ENCODE measurements around the gene MINAR1.
"Not testable (repeated sequence)": the region's sequence is repeated elsewhere in the genome, so short reads cannot be mapped to it uniquely, and the experiment has no call there.

Gene MINAR1

DNA sequence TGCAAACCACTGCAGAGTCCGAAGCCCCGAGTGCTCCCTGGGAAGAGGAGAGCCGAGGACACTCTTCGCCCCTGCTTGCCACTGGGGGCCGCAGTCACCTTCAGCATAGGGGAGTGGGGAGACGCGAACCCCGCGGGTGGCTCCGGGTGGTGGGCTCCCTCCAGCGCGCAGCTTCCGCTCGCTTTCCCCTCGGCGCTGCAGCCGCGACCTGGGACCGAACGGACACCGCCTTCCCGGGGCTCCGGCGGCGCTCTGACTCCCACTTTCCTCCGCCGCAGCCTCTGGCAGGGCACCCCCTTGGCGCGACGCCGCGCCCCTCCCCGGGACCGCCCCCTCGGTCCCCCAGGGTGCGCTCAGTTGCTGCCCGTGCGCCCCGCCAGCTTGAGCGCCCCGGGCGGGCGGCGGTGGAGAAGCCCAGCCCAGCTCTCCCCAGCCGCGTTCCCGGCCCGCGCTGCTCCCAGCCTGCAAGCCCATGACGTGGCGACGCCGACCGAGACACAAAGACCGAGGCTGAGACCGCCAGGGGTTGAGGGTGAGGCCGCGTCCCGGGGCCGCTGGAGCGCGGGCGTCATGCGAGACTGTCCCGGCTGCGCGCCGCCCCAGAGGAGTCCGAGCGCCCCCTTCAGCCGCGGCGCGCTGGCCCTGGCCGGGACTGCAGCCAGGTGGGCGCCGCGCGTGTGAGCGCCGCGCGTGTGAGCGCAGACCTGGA is at the start of gene MINAR1:
TSS of gene MINAR1 (plus strand) at position 701 of the 709 bp plus-strand sequence. CDS start 23,812 bp downstream, outside the sequence.
- DNase-seq (ENCODE audit: low read depth in 2 of 2): peak in 1 of 2 donors; percentile 8

- DNase-seq (ENCODE audit: low read depth in 2 of 2): no peak
Measured at GRCh38 chr15:79394231-79394630, 37.9 kb upstream of the MINAR1 start.

DNA sequence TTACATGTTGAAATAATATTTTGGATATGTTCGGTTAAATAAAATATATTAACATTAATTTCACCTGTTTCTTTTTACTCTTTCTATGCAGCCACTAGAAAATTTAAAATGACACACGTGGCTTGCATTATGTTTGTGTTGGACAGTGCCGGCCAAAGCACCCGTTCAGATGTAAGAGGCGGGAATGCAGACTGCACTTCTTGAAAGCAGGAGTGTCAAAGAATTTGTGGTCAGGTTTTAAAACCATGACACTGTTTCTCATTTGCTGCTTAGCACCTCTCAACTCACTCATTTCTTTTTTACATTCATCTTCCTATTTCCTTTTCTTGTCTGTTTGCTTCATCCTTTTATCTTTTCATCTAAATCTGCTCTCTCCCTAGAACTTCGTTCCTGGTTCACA is 35.3 kb upstream of the MINAR1 start:
- no peak for DNase-seq (ENCODE audit: low read depth in 2 of 2)

GRCh38 chr15:79397269-79397910 is 34.7 kb upstream of the MINAR1 start:
- DNase-seq (ENCODE audit: low read depth in 2 of 2): no peak

GRCh38 chr15:79399606-79400005 is 32.5 kb upstream of the MINAR1 start:
- DNase-seq (ENCODE audit: low read depth in 2 of 2): no peak

DNA sequence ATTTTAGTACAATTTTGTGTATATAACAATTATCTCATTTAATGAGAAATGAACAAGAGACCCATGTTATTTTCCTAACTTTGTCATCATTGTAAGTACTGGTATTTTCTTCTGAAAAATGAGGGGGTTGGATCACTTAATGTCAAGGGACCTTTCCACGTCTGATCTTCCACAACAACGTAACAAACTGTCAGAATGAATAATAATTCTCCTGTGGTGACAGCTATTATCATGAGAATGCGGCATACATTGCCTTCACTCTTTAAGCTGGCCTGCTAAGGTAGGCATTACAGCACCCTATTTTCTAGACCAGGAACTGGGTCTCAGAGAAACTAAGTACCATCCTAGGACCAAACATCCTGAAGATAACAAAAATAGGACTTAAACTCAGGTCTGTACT is 31.5 kb upstream of the MINAR1 start:
- no peak for DNase-seq (ENCODE audit: low read depth in 2 of 2)

GRCh38 chr15:79401301-79401700 is 30.8 kb upstream of the MINAR1 start:
- no peak for DNase-seq (ENCODE audit: low read depth in 2 of 2)

GRCh38 chr15:79402136-79402535 is 30.0 kb upstream of the MINAR1 start:
- no peak for DNase-seq (ENCODE audit: low read depth in 2 of 2)

DNA sequence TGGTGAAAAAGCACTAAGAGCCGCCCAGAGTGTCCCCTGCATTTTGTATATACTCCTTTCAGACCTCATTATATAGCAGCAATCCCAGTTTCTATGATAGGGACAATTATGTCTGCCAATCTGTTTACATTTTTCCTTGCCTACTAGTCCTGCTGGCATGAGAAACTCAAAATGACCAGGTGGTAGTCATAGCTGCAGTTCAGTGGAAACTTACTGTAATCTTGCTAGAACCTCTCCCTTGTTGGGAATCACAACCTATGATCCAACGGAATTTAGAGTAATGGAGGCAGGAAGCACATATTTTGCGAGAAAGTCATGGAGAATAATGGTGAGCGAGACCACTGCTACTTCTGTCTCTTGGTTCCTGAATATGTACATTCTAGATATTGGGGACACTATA is 28.6 kb upstream of the MINAR1 start:
- no peak for DNase-seq (ENCODE audit: low read depth in 2 of 2)

DNA sequence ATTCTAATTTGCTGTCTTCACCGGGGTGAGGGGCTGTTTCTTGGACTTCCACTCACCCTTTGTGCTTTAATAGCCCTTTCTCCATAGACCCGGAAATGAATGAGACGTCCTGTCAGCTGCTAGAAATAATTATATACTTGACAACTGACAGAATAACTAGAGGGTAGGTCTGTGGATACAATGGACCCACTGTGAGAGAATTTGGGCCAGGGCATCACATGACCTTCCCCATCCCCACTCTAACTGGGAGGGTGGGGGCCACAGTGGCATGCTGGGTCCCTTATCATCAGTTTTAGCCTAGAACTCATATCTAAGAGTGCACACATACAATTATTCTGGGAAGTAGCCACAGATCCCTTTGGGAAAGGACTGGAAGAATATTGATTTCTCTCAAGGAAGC is 25.9 kb upstream of the MINAR1 start:
- no peak for DNase-seq (ENCODE audit: low read depth in 2 of 2)

DNA sequence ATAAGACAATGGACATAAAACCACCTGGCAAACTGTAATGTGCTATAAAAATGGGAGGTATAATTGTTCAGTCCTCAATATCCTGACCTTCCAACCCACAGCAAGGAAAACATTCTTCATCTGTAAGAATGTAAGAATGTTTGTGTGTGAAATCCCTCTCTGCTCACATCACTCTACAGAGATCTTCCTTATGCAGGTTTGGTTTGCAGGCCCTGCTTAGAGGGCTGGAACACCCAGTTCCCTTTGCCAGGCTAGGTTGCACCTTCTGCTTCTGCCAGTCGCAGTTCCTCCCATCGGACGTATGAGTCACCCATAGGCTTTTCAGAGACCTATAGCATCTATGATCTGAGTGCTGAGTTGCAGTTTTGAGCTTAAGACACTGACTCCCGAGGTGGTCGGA is 24.1 kb upstream of the MINAR1 start:
- DNase-seq (ENCODE audit: low read depth in 2 of 2): no peak

DNA sequence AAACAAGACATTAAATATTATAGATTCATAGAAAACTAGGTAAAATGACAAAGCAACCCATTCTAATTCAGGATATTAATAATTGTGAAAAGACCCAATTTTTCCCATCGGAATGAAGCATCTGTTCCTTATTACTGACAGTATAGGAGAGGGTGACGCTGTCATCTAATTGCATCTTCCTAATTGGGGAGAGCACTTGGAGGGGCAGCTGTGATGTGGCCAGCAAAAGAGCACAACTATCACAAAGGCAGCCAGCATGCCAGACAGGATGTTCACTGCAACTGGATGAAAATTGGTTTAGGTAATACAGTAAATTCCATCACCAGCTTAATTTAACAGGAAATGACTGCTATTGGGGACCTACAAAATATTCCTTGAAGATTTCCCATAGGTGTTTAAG is 21.9 kb upstream of the MINAR1 start:
- no peak for DNase-seq (ENCODE audit: low read depth in 2 of 2)

- no peak for DNase-seq (ENCODE audit: low read depth in 2 of 2)
Measured at GRCh38 chr15:79412010-79412409, 20.1 kb upstream of the MINAR1 start.

- no peak for DNase-seq (ENCODE audit: low read depth in 2 of 2)
Measured at GRCh38 chr15:79412429-79412828, 19.7 kb upstream of the MINAR1 start.

GRCh38 chr15:79416876-79417275 is 15.3 kb upstream of the MINAR1 start:
- no peak for DNase-seq (ENCODE audit: low read depth in 2 of 2)

DNA sequence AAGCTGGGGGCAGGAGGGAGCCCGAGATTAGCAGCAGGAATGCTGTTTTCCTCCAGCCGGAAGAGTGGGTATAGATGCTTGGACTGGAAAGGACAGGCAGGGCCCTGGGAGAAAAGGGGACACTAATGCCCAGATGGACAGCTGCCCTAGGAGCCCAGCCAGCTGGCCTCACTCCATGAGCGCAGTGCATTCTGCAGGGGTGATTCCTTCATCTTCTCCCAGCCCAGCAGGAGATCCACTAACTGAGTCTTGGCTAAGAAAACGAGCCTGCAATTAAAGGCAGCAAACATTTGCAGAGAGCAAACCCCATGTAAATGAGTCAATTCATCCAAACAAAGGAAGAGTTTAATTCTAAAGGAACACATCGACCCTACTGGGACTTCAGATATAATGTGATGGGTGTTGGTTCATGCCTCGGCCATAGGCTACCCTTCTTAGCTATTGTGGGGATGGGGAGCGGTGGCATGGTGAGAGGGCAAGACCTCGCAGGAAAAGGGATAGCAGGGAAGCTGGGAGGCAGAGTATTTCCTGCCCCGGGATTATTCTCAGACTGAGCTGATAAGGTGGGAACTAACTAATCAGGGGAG is 13.3 kb upstream of the MINAR1 start:
- DNase-seq (ENCODE audit: low read depth in 2 of 2): no peak

- DNase-seq (ENCODE audit: low read depth in 2 of 2): no peak
Measured at GRCh38 chr15:79425591-79426295, 6.4 kb upstream of the MINAR1 start.

DNA sequence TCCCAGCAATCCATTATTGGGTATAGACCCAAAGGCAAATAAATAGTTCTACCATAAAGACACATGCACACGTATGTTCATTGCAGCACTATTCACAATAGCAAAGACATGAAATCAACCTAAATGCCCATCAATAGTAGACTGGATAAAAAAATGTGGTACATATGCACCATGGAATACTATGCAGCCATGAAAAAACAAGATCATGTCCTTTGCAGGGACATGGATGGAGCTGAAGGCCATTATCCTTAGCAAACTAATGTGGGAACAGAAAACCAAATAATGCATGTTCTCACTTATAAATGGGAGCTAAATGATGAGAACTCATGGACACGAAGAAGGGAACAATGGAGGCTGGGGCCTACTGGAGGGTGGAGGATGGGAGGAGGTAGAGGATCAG is 5.2 kb upstream of the MINAR1 start:
- not testable (repeated sequence) for DNase-seq (ENCODE audit: low read depth in 2 of 2)

DNA sequence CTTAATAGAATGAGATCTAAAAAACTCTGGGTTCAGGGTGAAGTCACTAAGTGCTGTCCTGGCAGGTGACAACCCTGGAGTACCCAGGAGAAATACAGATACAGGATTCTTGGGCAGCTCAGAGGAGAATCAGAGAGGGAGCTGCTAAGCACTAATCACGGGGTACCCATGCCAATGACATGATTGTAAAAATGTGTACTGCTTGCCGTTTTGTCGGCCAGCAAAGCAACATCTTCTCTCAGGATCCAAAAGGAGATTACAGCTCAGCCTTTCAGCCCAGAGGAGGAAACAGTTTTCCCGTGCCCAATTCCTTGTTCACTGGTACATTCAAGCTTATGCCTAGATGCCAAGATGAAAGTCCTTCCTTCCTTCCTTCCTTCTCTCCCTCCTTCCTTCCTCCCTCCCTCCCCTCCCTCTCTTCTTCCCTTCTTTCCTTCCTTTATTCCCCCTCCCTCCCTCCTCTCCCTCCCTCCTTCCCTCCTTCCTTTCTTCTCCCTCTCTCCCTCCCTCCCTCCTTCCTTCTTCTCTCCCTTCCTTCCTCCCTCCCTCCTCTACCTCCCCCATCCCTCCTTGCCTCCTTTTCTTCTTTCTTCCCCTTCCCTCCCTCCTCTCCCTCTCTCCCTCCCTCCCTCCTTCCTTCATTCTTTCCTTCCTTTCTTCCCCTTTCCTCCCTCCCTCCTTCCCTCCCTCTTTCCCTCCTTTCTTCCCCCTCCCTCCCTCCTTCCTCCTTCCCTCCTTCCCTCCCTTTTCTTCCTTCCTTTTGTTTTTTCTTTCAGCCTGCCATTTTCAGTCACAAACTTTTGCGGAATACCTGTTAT is 4.1 kb upstream of the MINAR1 start:
- DNase-seq (ENCODE audit: low read depth in 2 of 2): no peak

DNA sequence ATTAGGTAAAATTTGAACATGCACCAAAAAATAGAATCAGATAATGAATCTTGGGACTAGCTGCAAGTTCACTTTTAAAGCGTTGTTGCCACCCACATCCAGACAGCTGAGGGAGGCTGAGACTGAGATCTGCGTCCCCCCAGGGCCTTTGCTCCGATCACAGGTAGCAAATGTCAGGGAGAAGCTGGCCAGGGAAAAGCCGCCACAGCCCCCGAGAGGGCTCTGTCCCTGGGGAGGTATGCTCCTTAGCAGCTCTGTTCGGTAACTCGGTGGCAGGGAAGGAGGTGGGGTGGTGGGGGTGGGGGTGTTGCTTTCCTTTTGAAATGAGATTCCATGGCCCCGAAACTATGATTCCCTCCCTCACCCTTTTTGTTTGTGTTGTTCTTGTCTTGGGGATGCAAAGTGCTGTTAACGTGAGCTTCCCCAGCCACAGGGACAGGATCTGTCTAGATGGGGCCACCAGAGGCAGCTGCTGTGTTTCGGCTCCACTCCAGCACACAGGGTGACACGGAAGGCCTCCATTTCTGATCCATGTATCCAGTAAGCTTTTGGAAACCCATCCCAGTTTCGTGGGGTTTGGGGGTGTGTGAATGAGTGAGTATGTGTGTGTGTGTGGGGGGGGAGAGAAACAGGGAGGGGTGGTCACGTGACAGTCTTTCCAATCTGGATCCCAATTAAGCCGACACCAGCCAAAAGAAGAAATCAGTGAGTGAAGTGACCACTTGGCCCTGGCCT is 1.1 kb upstream of the MINAR1 start:
- no peak for DNase-seq (ENCODE audit: low read depth in 2 of 2)

Measured in stimulated activated CD8-positive, alpha-beta memory T cell treated with anti-CD3 and anti-CD28 coated beads, Interleukin-15, amount 100 ng/mL, for 48 hours (primary cell).